SK-N-SH (cell line): ENCODE measurements around the gene SLC52A3. TPM values are rescaled to one million over a fixed set of nuclear protein-coding genes. Genes with fewer than 3 reads are reported as not detected.

Experiments used
- CTCF ChIA-PET: fragments of 300-600, 350-600 bp; formaldehyde crosslinking; extraction: SDS; loops from one replicate; lab custom pipeline; 2021; lab: Yijun Ruan, JAX
- POLR2A ChIA-PET: fragments of 350-600 bp; sonication (Branson Sonifier 250); formaldehyde crosslinking; extraction: SDS; loops from one replicate; lab custom pipeline; 2020; ENCODE audit warnings: antibody characterized with exemption, inconsistent platforms; lab: Yijun Ruan, JAX
- DNase-seq: peaks from one replicate; pipeline ENCODE4 v3.0.0; 2012
- H2AFZ ChIP-seq: fragments of 200-600 bp; sonication (generic); 2 replicates; pipeline ENCODE4 v1.8.1; 2016; ENCODE audit warnings: antibody characterized with exemption, mild to moderate bottlenecking, low read depth
- H3F3A ChIP-seq: fragments of 200-600 bp; sonication (generic); replicated peaks from 2 replicates; pipeline ENCODE3; 2016; ENCODE audit warnings: antibody characterized with exemption, mild to moderate bottlenecking; ENCODE audit not compliant: insufficient read depth
- H3K27ac ChIP-seq, 2 experiments: fragments of 200-500 bp in 1 of 2; fragments of 200-600 bp in 1 of 2; sonication (Bioruptor generic) in 1 of 2; sonication (generic), shearing (Covaris generic) in 1 of 2; 2 replicates each; pipeline versions ENCODE4 v1.5.1 to v1.6.1; 2014 to 2016; ENCODE audit warnings: low read depth in 2 of 2, inconsistent platforms in 1 of 2, low read length in 1 of 2, mild to moderate bottlenecking in 1 of 2, mixed read lengths in 1 of 2
- H3K27me3 ChIP-seq: fragments of 200-600 bp; sonication (generic), shearing (Covaris generic); 2 replicates; pipeline ENCODE4 v1.6.1; 2016; ENCODE audit warnings: mixed run types; ENCODE audit not compliant: insufficient read depth
- H3K36me3 ChIP-seq, 2 experiments: fragments of 200-500 bp in 1 of 2; fragments of 200-600 bp in 1 of 2; sonication (Bioruptor generic) in 1 of 2; sonication (generic) in 1 of 2; replicated peaks in 1 of 2; 2 replicates each; pipeline versions ENCODE3 to v1.5.1; 2014 to 2016; ENCODE audit warnings: low read length in 1 of 2, mild to moderate bottlenecking in 1 of 2; ENCODE audit not compliant: insufficient read depth in 2 of 2, control insufficient read depth in 1 of 2
- H3K4me1 ChIP-seq, 2 experiments: fragments of 200-500 bp in 1 of 2; fragments of 200-600 bp in 1 of 2; sonication (Bioruptor generic) in 1 of 2; sonication (generic), shearing (Covaris generic) in 1 of 2; 2 replicates each; pipeline versions ENCODE4 v1.5.1 to v1.6.1; 2014 to 2016; ENCODE audit warnings: low read depth in 1 of 2, low read length in 1 of 2, mixed run types in 1 of 2; ENCODE audit not compliant: insufficient read depth in 2 of 2, control insufficient read depth in 1 of 2
- H3K4me2 ChIP-seq: fragments of 200-600 bp; sonication (generic), shearing (Covaris generic); 2 replicates; pipeline ENCODE4 v1.6.1; 2017; ENCODE audit warnings: mixed run types
- H3K4me3 ChIP-seq, 2 experiments: fragments of 200-500 bp in 1 of 2; fragments of 200-600 bp in 1 of 2; sonication (Bioruptor generic) in 1 of 2; sonication (generic), shearing (Covaris generic) in 1 of 2; 2 replicates each; pipeline versions ENCODE4 v1.5.1 to v1.8.1; 2014 to 2016; ENCODE audit warnings: low read depth in 2 of 2, inconsistent platforms in 1 of 2, low read length in 1 of 2, mild to moderate bottlenecking in 1 of 2, mixed read lengths in 1 of 2, moderate library complexity in 1 of 2
- H3K79me2 ChIP-seq: fragments of 200-600 bp; sonication (generic); 2 replicates; pipeline ENCODE4 v1.8.1; 2017; ENCODE audit warnings: mild to moderate bottlenecking; ENCODE audit not compliant: insufficient read depth
- H3K9ac ChIP-seq: fragments of 200-600 bp; sonication (generic); 2 replicates; pipeline ENCODE4 v1.6.1; 2017; ENCODE audit warnings: mixed run types
- H3K9me2 ChIP-seq: fragments of 200-600 bp; sonication (generic); 2 replicates; pipeline ENCODE4 v1.6.1; 2017; ENCODE audit warnings: mixed run types
- H3K9me3 ChIP-seq: fragments of 200-600 bp; sonication (generic); 2 replicates; pipeline ENCODE4 v1.6.1; 2017; ENCODE audit warnings: mixed run types, mild to moderate bottlenecking, moderate library complexity
- H4K20me1 ChIP-seq: fragments of 200-600 bp; sonication (generic); 2 replicates; pipeline ENCODE4 v1.6.1; 2017; ENCODE audit warnings: mild to moderate bottlenecking, mixed run types; ENCODE audit not compliant: insufficient read depth
- CTCF ChIP-seq: fragments of 200-600 bp; sonication (generic); IDR thresholded peaks from 2 replicates; pipeline ENCODE4 v1.6.1; 2017; ENCODE audit warnings: antibody characterized with exemption, mild to moderate bottlenecking, moderate library complexity
- EZH2phosphoT487 ChIP-seq: fragments of 200-600 bp; sonication (generic); IDR thresholded peaks from 2 replicates; pipeline ENCODE4 v1.6.1; 2017; ENCODE audit warnings: low read depth, mixed run types, mild to moderate bottlenecking, antibody characterized with exemption, moderate library complexity, borderline replicate concordance
- JUND ChIP-seq: IDR thresholded peaks from 2 replicates; pipeline ENCODE4 v1.4.0; 2012
- MAX ChIP-seq: IDR thresholded peaks from 2 replicates; pipeline ENCODE4 v1.4.0; 2012; ENCODE audit warnings: low read depth
- MEF2A ChIP-seq: IDR thresholded peaks from 2 replicates; pipeline ENCODE4 v1.4.0; 2012; ENCODE audit warnings: low read depth, borderline replicate concordance
- MXI1 ChIP-seq: IDR thresholded peaks from 2 replicates; pipeline ENCODE4 v1.6.1; 2012; ENCODE audit warnings: mild to moderate bottlenecking, low read depth, low read length, improper control_type of control experiment
- POLR2AphosphoS5 ChIP-seq: IDR thresholded peaks from 2 replicates; pipeline ENCODE4 v1.6.1; 2012; ENCODE audit warnings: low read depth, low read length
- RAD21 ChIP-seq: IDR thresholded peaks from 2 replicates; pipeline ENCODE4 v1.6.1; 2012; ENCODE audit warnings: mild to moderate bottlenecking, low read length
- RFX5 ChIP-seq: IDR thresholded peaks from 2 replicates; pipeline ENCODE4 v1.6.1; 2012; ENCODE audit warnings: mild to moderate bottlenecking, improper control_type of control experiment, low read length
- RXRA ChIP-seq: IDR thresholded peaks from 2 replicates; pipeline ENCODE4 v1.4.0; 2012; ENCODE audit warnings: low read depth, mild to moderate bottlenecking, borderline replicate concordance
- SIN3A ChIP-seq: IDR thresholded peaks from 2 replicates; pipeline ENCODE4 v1.6.1; 2012; ENCODE audit warnings: low read depth, mild to moderate bottlenecking, low read length, moderate library complexity, borderline replicate concordance
- SMC3 ChIP-seq: IDR thresholded peaks from 2 replicates; pipeline ENCODE4 v1.6.1; 2012; ENCODE audit warnings: low read depth, low read length, improper control_type of control experiment
- TAF1 ChIP-seq: IDR thresholded peaks from 2 replicates; pipeline ENCODE4 v1.6.1; 2012; ENCODE audit warnings: low read depth, mild to moderate bottlenecking, low read length, moderate library complexity, borderline replicate concordance
- USF1 ChIP-seq: IDR thresholded peaks from 2 replicates; pipeline ENCODE4 v1.4.0; 2012; ENCODE audit warnings: low read depth, borderline replicate concordance
- WGBS: methylation state at CpG from one replicate; pipeline ENCODE4 v1.1.6; 2017; ENCODE audit warnings: low lambda C conversion rate; 5-methylcytosine and 5-hydroxymethylcytosine counted together
- polyA plus RNA-seq, 3 experiments: library from polyadenylated mRNA; depleted of rRNA; stranded (reverse); fragments of >200 nt; gene quantifications; 2 replicates each; pipeline ENCODE4 v1.2.3, GENCODE V29; 2012
- TF ChIP-seq, protein P1 (sequence below): IDR thresholded peaks from 2 replicates; pipeline ENCODE4 v1.4.0; 2012; ENCODE audit warnings: low read depth, borderline replicate concordance
- TF ChIP-seq, protein P2 (sequence below): IDR thresholded peaks from 2 replicates; pipeline ENCODE4; 2012

The SLC52A3 gene
- polyA plus RNA-seq, 1 of the 3 experiments (the other 2 are of a cell fraction), result not detected

- H3F3A ChIP-seq, result no peaks in the 10 kb centered on the region
- H2AFZ ChIP-seq, result no peak overlapping the region
- H3K4me2 ChIP-seq, result no peak overlapping the region
- no peaks in the 10 kb centered on the region for H4K20me1 ChIP-seq
- no peak for DNase-seq
- no peak overlapping the region for H3K4me3 ChIP-seq
- POLR2A ChIA-PET, result no interaction called here
- TF ChIP-seq RAD21 (no peak), SIN3A (no peak), EZH2phosphoT487 (no peak), POLR2AphosphoS5 (no peak), MXI1 (no peak), RXRA (no peak), USF1 (no peak), RFX5 (no peak), MEF2A (no peak), JUND (no peak)
- TF ChIP-seq, protein P1, sequence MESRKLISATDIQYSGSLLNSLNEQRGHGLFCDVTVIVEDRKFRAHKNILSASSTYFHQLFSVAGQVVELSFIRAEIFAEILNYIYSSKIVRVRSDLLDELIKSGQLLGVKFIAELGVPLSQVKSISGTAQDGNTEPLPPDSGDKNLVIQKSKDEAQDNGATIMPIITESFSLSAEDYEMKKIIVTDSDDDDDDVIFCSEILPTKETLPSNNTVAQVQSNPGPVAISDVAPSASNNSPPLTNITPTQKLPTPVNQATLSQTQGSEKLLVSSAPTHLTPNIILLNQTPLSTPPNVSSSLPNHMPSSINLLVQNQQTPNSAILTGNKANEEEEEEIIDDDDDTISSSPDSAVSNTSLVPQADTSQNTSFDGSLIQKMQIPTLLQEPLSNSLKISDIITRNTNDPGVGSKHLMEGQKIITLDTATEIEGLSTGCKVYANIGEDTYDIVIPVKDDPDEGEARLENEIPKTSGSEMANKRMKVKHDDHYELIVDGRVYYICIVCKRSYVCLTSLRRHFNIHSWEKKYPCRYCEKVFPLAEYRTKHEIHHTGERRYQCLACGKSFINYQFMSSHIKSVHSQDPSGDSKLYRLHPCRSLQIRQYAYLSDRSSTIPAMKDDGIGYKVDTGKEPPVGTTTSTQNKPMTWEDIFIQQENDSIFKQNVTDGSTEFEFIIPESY, result no peak
- TF ChIP-seq, protein P2, sequence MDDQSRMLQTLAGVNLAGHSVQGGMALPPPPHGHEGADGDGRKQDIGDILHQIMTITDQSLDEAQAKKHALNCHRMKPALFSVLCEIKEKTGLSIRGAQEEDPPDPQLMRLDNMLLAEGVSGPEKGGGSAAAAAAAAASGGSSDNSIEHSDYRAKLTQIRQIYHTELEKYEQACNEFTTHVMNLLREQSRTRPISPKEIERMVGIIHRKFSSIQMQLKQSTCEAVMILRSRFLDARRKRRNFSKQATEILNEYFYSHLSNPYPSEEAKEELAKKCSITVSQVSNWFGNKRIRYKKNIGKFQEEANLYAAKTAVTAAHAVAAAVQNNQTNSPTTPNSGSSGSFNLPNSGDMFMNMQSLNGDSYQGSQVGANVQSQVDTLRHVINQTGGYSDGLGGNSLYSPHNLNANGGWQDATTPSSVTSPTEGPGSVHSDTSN, result no peak
- H3K36me3 ChIP-seq, result no peaks in the 10 kb centered on the region
- H3K9ac ChIP-seq, result no peak overlapping the region
- CTCF ChIA-PET, result interaction anchor here (0.9 to 5.1 kb wide), 11 partner anchors 28 to 180 kb away, joined by 3 to 76 read pairs (median 7); partner anchors contain the start of gene SRXN1
- 65% methylated on average over 3 of the region's 3 CpGs for WGBS
- H3K79me2 ChIP-seq, result no peaks in the 10 kb centered on the region
- peaks cover 14% of the 10 kb centered on the region; the same call in 1 of the 2 replicates for H3K27me3 ChIP-seq
- H3K27ac ChIP-seq, result no peak overlapping the region
- H3K9me2 ChIP-seq, result no peaks in the 10 kb centered on the region
- no peaks in the 10 kb centered on the region; a peak in 1 of 4 replicates for H3K4me1 ChIP-seq
- no peaks in the 10 kb centered on the region for H3K9me3 ChIP-seq
These were observed 38.3 kb downstream of the SLC52A3 start for GRCh38 chr20:730005-730404.

DNA sequence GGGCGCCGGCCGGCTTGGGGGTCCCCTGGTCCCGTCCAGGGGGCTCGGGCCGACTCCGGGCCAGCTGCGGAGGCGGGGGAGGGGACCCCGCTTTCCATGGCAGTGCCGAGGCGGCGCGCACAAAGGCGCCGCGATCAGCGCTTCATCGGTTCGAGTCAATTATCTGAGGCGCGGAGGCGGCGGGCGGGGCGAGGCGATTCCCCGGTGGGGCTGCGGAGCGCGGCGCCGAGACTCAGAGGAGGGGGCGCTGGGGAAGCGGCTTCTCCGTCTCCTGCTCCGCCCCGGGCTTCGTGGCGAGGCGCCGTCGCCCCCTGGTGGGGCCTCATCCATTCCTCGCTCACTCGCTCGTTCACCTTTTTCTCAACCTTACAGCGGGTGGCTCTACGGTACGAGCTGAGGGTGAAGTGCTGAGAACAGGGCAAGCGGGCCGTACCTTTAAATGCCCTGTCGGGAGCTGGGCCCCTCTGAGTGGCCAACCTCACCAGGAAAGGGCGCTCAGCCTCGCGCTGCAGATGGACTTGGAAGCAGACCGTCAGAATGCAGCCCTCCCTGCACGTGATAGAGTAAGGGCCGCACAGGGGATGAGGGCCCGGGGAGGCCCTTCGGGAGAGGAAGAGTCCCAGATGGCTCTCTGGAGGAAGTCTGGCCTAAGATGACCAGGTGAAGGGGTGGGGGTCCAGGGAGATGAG lies 39.9 kb downstream of the SLC52A3 start:
- CTCF ChIA-PET, result interaction anchor here (0.6 to 5.1 kb wide), 53 partner anchors 9 to 264 kb away, joined by 3 to 76 read pairs (median 5); partner anchors contain the start of genes SCRT2, SLC52A3 and SRXN1
- no peaks in the 10 kb centered on the region; a peak in 1 of 4 replicates for H3K4me1 ChIP-seq

More for the DNA sequence above, 39.9 kb downstream of the SLC52A3 start:
- TF ChIP-seq SMC3 (peak; percentile 82), TAF1 (no peak), CTCF (peak; percentile 62), RAD21 (peak; percentile 89), POLR2AphosphoS5 (no peak), MAX (no peak)
- H3K9ac ChIP-seq, result no peak overlapping the region
- no peaks in the 10 kb centered on the region for H3K36me3 ChIP-seq
- H3K27ac ChIP-seq, result no peak overlapping the region; a peak in 1 of 4 replicates
- H3K79me2 ChIP-seq, result no peaks in the 10 kb centered on the region
- WGBS, result 33% methylated on average over 15 of the region's 60 CpGs
- no peaks in the 10 kb centered on the region for H4K20me1 ChIP-seq
- H3K4me3 ChIP-seq, result peak overlapping the region; percentile 52 to 60
- H3F3A ChIP-seq, result no peaks in the 10 kb centered on the region
- H3K27me3 ChIP-seq, result peaks cover 14% of the 10 kb centered on the region; the same call in 1 of the 2 replicates
- DNase-seq, result peak; percentile 95
- H3K9me3 ChIP-seq, result no peaks in the 10 kb centered on the region
- peak overlapping the region; percentile 70; the same call in 1 of the 2 replicates for H2AFZ ChIP-seq
- POLR2A ChIA-PET, result interaction anchor here (1.1 kb wide), 1 partner anchor 28 kb away, joined by 3 read pairs; no protein-coding TSS in a partner anchor
- H3K4me2 ChIP-seq, result peak overlapping the region; percentile 79
- no peaks in the 10 kb centered on the region for H3K9me2 ChIP-seq
